Panc1 (cell line): ENCODE data around the gene TFF3. TPM values are rescaled to one million over a fixed set of nuclear protein-coding genes. Genes with fewer than 3 reads are reported as not detected.

Experiments used
- ATAC-seq: fragments of 200-7000 bp; cut with Tn5 transposase; 2 replicates; pipeline ENCODE4 v1.9.1; 2020; ENCODE audit warnings: mild to moderate bottlenecking, moderate library complexity
- BruUV-seq: library from RNA; stranded (reverse); fragments of 400-500 nt; replicated peaks from 2 replicates; lab custom pipeline; 2021; lab: Mats Ljungman, UMichigan
- CTCF ChIA-PET: fragments of 300-600 bp; sonication (Branson Sonifier 250); formaldehyde crosslinking; loops from one replicate; lab custom pipeline; 2022; ENCODE audit warnings: antibody characterized with exemption; lab: Charles Lee
- POLR2A ChIA-PET: fragments of 300-600 bp; sonication (Branson Sonifier 250); formaldehyde crosslinking; loops from one replicate; lab custom pipeline; 2022; ENCODE audit warnings: antibody characterized with exemption; lab: Charles Lee
- DNase-seq: peaks from one replicate; pipeline ENCODE4 v3.0.0-alpha.2; 2010; ENCODE audit warnings: low read depth, low spot score
- H3K27ac ChIP-seq: 2 replicates; pipeline ENCODE4 v1.5.1; 2011; ENCODE audit warnings: mild to moderate bottlenecking, low read length, inconsistent platforms
- H3K27me3 ChIP-seq: fragments of 200-500 bp; sonication (Bioruptor generic); 2 replicates; pipeline ENCODE4 v1.6.0; 2014; ENCODE audit warnings: low read length, inconsistent platforms; ENCODE audit not compliant: control insufficient read depth, insufficient read depth
- H3K36me3 ChIP-seq: fragments of 200-500 bp; sonication (Bioruptor generic); 2 replicates; pipeline ENCODE4 v1.5.1; 2014; ENCODE audit warnings: inconsistent platforms, mild to moderate bottlenecking, low read length, moderate library complexity; ENCODE audit not compliant: control insufficient read depth, insufficient read depth
- H3K4me1 ChIP-seq: 2 replicates; pipeline ENCODE4 v1.5.1; 2011; ENCODE audit warnings: inconsistent platforms, mild to moderate bottlenecking, low read length, moderate library complexity; ENCODE audit not compliant: control insufficient read depth, insufficient read depth
- H3K4me3 ChIP-seq, 2 experiments: 2 replicates each; pipeline ENCODE4 v1.5.1; 2011 to 2012; ENCODE audit warnings: low read depth in 2 of 2, low read length in 2 of 2, mild to moderate bottlenecking in 2 of 2, inconsistent platforms in 1 of 2, moderate library complexity in 1 of 2
- H3K9me3 ChIP-seq: fragments of 200-500 bp; sonication (Bioruptor generic); 2 replicates; pipeline ENCODE4 v1.5.1; 2014; ENCODE audit warnings: low read depth, mild to moderate bottlenecking, inconsistent platforms, low read length, moderate library complexity; ENCODE audit not compliant: control insufficient read depth, insufficient read depth
- POLR2AphosphoS5 ChIP-seq: IDR thresholded peaks from 2 replicates; pipeline ENCODE4 v1.6.1; 2012; ENCODE audit warnings: mild to moderate bottlenecking, low read depth, low read length, moderate library complexity
- REST ChIP-seq, 2 experiments: IDR thresholded peaks; 2 replicates each; pipeline ENCODE4 v1.6.1; 2011 to 2012; ENCODE audit warnings: low read depth in 2 of 2, control low read depth in 1 of 2, low read length in 1 of 2, mild to moderate bottlenecking in 1 of 2, moderate library complexity in 1 of 2; ENCODE audit not compliant: insufficient read depth in 1 of 2
- SIN3A ChIP-seq: IDR thresholded peaks from 2 replicates; pipeline ENCODE4 v1.6.1; 2012; ENCODE audit warnings: low read depth, mild to moderate bottlenecking, low read length, moderate library complexity, borderline replicate concordance; ENCODE audit not compliant: insufficient read depth
- TCF7L2 ChIP-seq: IDR thresholded peaks from 2 replicates; pipeline ENCODE4 v1.6.1; 2011; ENCODE audit warnings: mild to moderate bottlenecking, low read depth, low read length, inconsistent platforms
- in situ Hi-C: cut with HindIII; loops from 2 replicates; pipeline ENCODE4 v1.10.0; 2016; ENCODE audit warnings: low sequenced_read_pairs, low pct_unique_long_range_greater_than_20kb
- intact Hi-C: fragments of 100-400 bp; cut with micrococcal nuclease; formaldehyde crosslinking; loops from one replicate; pipeline ENCODE4 v1.10.0; 2022; ENCODE audit not compliant: unreplicated experiment
- total RNA-seq: library from RNA; stranded (reverse); gene quantifications from one replicate; pipeline ENCODE4 v1.2.1, GENCODE V29; 2021; ENCODE audit not compliant: unreplicated experiment
- TF ChIP-seq, protein P1 (sequence below): fragments of 450-650 bp; IDR thresholded peaks from 2 replicates; pipeline ENCODE4 v1.5.1; 2017; ENCODE audit warnings: mild to moderate bottlenecking

TFF3 gene
- total RNA-seq, 1 experiment from 2014 or later, result 8.9 TPM

- CTCF ChIA-PET, result no interaction called here
- no peak for DNase-seq
- intact Hi-C loops (no loop called here), in situ Hi-C loops (no loop called here)
- Histone ChIP-seq H3K36me3 (no peaks in the 10 kb centered on the region), H3K27me3 (no peaks in the 10 kb centered on the region), H3K4me3 (no peak overlapping the region), H3K27ac (no peak overlapping the region), H3K9me3 (no peaks in the 10 kb centered on the region), H3K4me1 (no peaks in the 10 kb centered on the region)
- POLR2A ChIA-PET, result no interaction called here
- no TSS peak for BruUV-seq
- TF ChIP-seq REST (IDR thresholded peaks at IDR 0.05; ENCODE audit: insufficient read depth in 1 of 2, low read depth in 2 of 2, low read length in 1 of 2) (no peak), TCF7L2 (no peak), POLR2AphosphoS5 (no peak), SIN3A (no peak)
- TF ChIP-seq, protein P1, sequence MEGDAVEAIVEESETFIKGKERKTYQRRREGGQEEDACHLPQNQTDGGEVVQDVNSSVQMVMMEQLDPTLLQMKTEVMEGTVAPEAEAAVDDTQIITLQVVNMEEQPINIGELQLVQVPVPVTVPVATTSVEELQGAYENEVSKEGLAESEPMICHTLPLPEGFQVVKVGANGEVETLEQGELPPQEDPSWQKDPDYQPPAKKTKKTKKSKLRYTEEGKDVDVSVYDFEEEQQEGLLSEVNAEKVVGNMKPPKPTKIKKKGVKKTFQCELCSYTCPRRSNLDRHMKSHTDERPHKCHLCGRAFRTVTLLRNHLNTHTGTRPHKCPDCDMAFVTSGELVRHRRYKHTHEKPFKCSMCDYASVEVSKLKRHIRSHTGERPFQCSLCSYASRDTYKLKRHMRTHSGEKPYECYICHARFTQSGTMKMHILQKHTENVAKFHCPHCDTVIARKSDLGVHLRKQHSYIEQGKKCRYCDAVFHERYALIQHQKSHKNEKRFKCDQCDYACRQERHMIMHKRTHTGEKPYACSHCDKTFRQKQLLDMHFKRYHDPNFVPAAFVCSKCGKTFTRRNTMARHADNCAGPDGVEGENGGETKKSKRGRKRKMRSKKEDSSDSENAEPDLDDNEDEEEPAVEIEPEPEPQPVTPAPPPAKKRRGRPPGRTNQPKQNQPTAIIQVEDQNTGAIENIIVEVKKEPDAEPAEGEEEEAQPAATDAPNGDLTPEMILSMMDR, result no peak
- ATAC-seq, result no peak
Measured at GRCh38 chr21:42300956-42301355, 14.3 kb downstream of the TFF3 start.

DNA sequence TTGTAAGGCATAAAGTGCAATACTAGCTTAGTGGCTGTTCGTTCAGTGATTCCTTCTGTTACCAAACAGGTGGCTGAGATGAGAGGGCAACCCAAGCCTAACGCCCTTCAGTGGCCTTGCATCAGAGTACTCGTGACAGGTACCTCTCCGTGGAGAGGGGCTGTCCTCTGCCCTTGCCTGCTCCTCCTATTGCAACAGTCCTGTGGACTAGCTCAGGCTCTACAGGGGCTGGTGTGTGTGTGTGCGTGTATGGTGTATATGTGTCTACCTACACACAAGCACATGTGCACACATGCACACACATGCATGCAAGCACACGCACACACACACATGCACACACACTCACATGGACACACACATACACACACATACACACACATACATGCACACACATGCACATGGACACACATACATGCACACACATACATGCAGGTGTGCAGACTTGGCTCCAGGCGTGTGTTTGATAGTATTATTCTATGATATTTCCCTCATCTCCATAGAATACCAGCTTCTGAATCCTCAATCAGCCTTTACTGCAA lies 15.1 kb downstream of the TFF3 start:
- Histone ChIP-seq H3K4me3 (no peak overlapping the region), H3K4me1 (no peaks in the 10 kb centered on the region), H3K27ac (no peak overlapping the region), H3K36me3 (no peaks in the 10 kb centered on the region), H3K9me3 (no peaks in the 10 kb centered on the region), H3K27me3 (no peaks in the 10 kb centered on the region)
- intact Hi-C loops, result no loop called here
- in situ Hi-C loops, result no loop called here
- no TSS peak for BruUV-seq
- DNase-seq (no peak), ATAC-seq (no peak)
- no peak for TF ChIP-seq POLR2AphosphoS5
- no peak for TF ChIP-seq SIN3A
- no peak for TF ChIP-seq REST (IDR thresholded peaks at IDR 0.05; ENCODE audit: insufficient read depth in 1 of 2, low read depth in 2 of 2, low read length in 1 of 2)
- TF ChIP-seq, protein P1, result no peak
- TF ChIP-seq TCF7L2, result no peak
- CTCF ChIA-PET, result no interaction called here
- POLR2A ChIA-PET, result no interaction called here
